H1 (cell line): ENCODE data around the gene ERI3. TPM values are rescaled to one million over a fixed set of nuclear protein-coding genes. Genes with fewer than 3 reads are reported as not detected.

Experiments
- CTCF ChIA-PET: fragments of 300-600 bp; sonication (Branson Sonifier 250); formaldehyde crosslinking; loops from one replicate; lab custom pipeline; 2021; ENCODE audit not compliant: partially characterized antibody; lab: Charles Lee
- POLR2A ChIA-PET: fragments of 300-600 bp; sonication (Branson Sonifier 250); formaldehyde crosslinking; loops from one replicate; lab custom pipeline; 2021; ENCODE audit warnings: inconsistent platforms; ENCODE audit not compliant: partially characterized antibody; lab: Charles Lee
- DNase-seq, 2 experiments: peaks; one replicate each; pipeline versions ENCODE4 v3.0.0 to v3.0.0-alpha.2; 2010 to 2022; ENCODE audit warnings: low spot score in 2 of 2, low read depth in 1 of 2, mixed read lengths in 1 of 2
- FAIRE-seq: peaks from 2 replicates; lab custom pipeline; 2011; peaks lifted over from hg19 to GRCh38; lab: Jason Lieb, UNC
- H2AFZ ChIP-seq: 2 replicates; pipeline ENCODE4 v1.8.1; 2012; ENCODE audit warnings: low read length, inconsistent platforms
- H2AK5ac ChIP-seq: 2 replicates; pipeline ENCODE4 v1.6.1; 2013; ENCODE audit warnings: low read depth, low read length
- H2BK120ac ChIP-seq: replicated peaks from 2 replicates; pipeline ENCODE3; 2013; ENCODE audit warnings: low read depth, low read length, inconsistent platforms
- H2BK12ac ChIP-seq: 2 replicates; pipeline ENCODE4 v1.6.1; 2013; ENCODE audit warnings: low read depth, low read length
- H2BK15ac ChIP-seq: 2 replicates; pipeline ENCODE4 v1.6.1; 2013; ENCODE audit warnings: low read length
- H2BK20ac ChIP-seq: 2 replicates; pipeline ENCODE4 v1.6.1; 2013; ENCODE audit warnings: low read length
- H2BK5ac ChIP-seq: 2 replicates; pipeline ENCODE4 v1.6.1; 2013; ENCODE audit warnings: low read depth, low read length
- H3K14ac ChIP-seq: 2 replicates; pipeline ENCODE4 v1.6.1; 2013; ENCODE audit warnings: inconsistent platforms; ENCODE audit not compliant: insufficient read length
- H3K18ac ChIP-seq: 2 replicates; pipeline ENCODE4 v1.6.1; 2013; ENCODE audit warnings: low read length; ENCODE audit errors: extremely low read depth
- H3K23ac ChIP-seq: 2 replicates; pipeline ENCODE4 v1.6.1; 2013; ENCODE audit warnings: inconsistent platforms; ENCODE audit not compliant: insufficient read length
- H3K23me2 ChIP-seq: 2 replicates; pipeline ENCODE4 v1.6.1; 2013; ENCODE audit warnings: low read depth, low read length
- H3K27ac ChIP-seq: 2 replicates; pipeline ENCODE4 v1.6.1; 2011; ENCODE audit warnings: low read depth, low read length, inconsistent platforms
- H3K27me3 ChIP-seq, 4 experiments: replicated peaks in 1 of 4; 1 replicate in 1 of 4; 2 replicates in 3 of 4; pipeline versions ENCODE4 v1.6.1 to v1.8.1; 2011 to 2013; ENCODE audit warnings: low read length in 3 of 4, mild to moderate bottlenecking in 3 of 4, inconsistent platforms in 2 of 4, mixed read lengths in 2 of 4, moderate library complexity in 1 of 4; ENCODE audit not compliant: control insufficient read depth in 3 of 4, insufficient read depth in 3 of 4; ENCODE audit errors: extremely low read depth in 1 of 4
- H3K36me3 ChIP-seq, 4 experiments: 2 replicates each; pipeline versions ENCODE4 v1.6.1 to v1.8.1; 2011 to 2013; ENCODE audit warnings: mild to moderate bottlenecking in 4 of 4, low read length in 3 of 4, moderate library complexity in 2 of 4, control low read depth in 1 of 4, inconsistent platforms in 1 of 4; ENCODE audit not compliant: insufficient read depth in 4 of 4, control insufficient read depth in 2 of 4
- H3K4ac ChIP-seq: replicated peaks from 2 replicates; pipeline ENCODE3; 2013; ENCODE audit warnings: low read length, low read depth, mixed read lengths, inconsistent platforms; ENCODE audit not compliant: insufficient read length
- H3K4me1 ChIP-seq, 4 experiments: replicated peaks in 1 of 4; 1 replicate in 1 of 4; 2 replicates in 3 of 4; pipeline versions ENCODE4 v1.6.1 to v1.8.1; 2011 to 2013; ENCODE audit warnings: low read length in 3 of 4, inconsistent platforms in 2 of 4, mixed read lengths in 1 of 4; ENCODE audit not compliant: insufficient read depth in 4 of 4, control insufficient read depth in 3 of 4
- H3K4me2 ChIP-seq, 2 experiments: 2 replicates each; pipeline versions ENCODE4 v1.6.1 to v1.8.1; 2011 to 2013; ENCODE audit warnings: low read depth in 2 of 2, low read length in 2 of 2, control low read depth in 1 of 2, inconsistent platforms in 1 of 2, mild to moderate bottlenecking in 1 of 2; ENCODE audit not compliant: insufficient read depth in 1 of 2
- H3K4me3 ChIP-seq, 4 experiments: fragments of 200-600, 300-600 bp in 1 of 4; sonication (generic), shearing (Covaris generic), sonication (Bioruptor Twin) in 1 of 4; 2 replicates each; pipeline versions ENCODE4 v1.5.1 to v1.8.1; 2011 to 2016; ENCODE audit warnings: low read length in 4 of 4, low read depth in 3 of 4, control low read depth in 2 of 4, inconsistent platforms in 2 of 4, mild to moderate bottlenecking in 2 of 4, mixed read lengths in 1 of 4, moderate library complexity in 1 of 4; ENCODE audit not compliant: insufficient read depth in 2 of 4; ENCODE audit errors: extremely low read depth in 1 of 4
- H3K56ac ChIP-seq: replicated peaks from 2 replicates; pipeline ENCODE3; 2013; ENCODE audit warnings: low read depth, mild to moderate bottlenecking, mixed read lengths, low read length, inconsistent platforms; ENCODE audit not compliant: insufficient read length
- H3K79me1 ChIP-seq: 2 replicates; pipeline ENCODE4 v1.6.1; 2013; ENCODE audit warnings: low read depth, low read length, control low read depth
- H3K79me2 ChIP-seq, 2 experiments: 2 replicates each; pipeline versions ENCODE4 v1.6.1 to v1.8.1; 2012 to 2013; ENCODE audit warnings: low read length in 2 of 2, mild to moderate bottlenecking in 2 of 2, inconsistent platforms in 1 of 2; ENCODE audit not compliant: insufficient read depth in 2 of 2, control insufficient read depth in 1 of 2
- H3K9ac ChIP-seq, 4 experiments: replicated peaks in 1 of 4; 1 replicate in 1 of 4; 2 replicates in 3 of 4; pipeline versions ENCODE4 v1.6.1 to v1.8.1; 2011 to 2013; ENCODE audit warnings: low read depth in 3 of 4, low read length in 3 of 4, control low read depth in 2 of 4, mild to moderate bottlenecking in 2 of 4, moderate library complexity in 2 of 4, inconsistent platforms in 1 of 4; ENCODE audit errors: extremely low read depth in 1 of 4
- H3K9me3 ChIP-seq, 2 experiments: 2 replicates each; pipeline versions ENCODE4 v1.6.1 to v1.8.1; 2012 to 2013; ENCODE audit warnings: mild to moderate bottlenecking in 2 of 2, moderate library complexity in 2 of 2, control low read depth in 1 of 2, inconsistent platforms in 1 of 2, low read depth in 1 of 2, low read length in 1 of 2, mixed read lengths in 1 of 2; ENCODE audit not compliant: insufficient read depth in 2 of 2
- H4K20me1 ChIP-seq, 2 experiments: replicated peaks in 1 of 2; 2 replicates each; pipeline versions ENCODE3 to v1.8.1; 2011 to 2013; ENCODE audit warnings: inconsistent platforms in 2 of 2, low read length in 2 of 2, mild to moderate bottlenecking in 1 of 2; ENCODE audit not compliant: insufficient read depth in 2 of 2, control insufficient read depth in 1 of 2
- H4K5ac ChIP-seq: 2 replicates; pipeline ENCODE4 v1.6.1; 2013; ENCODE audit warnings: low read length, low read depth, mixed read lengths, inconsistent platforms; ENCODE audit not compliant: insufficient read length
- H4K8ac ChIP-seq: 2 replicates; pipeline ENCODE4 v1.8.0; 2013; ENCODE audit warnings: mild to moderate bottlenecking, moderate library complexity, low read length, inconsistent platforms; ENCODE audit not compliant: insufficient read depth; ENCODE audit errors: extremely low read depth
- H4K91ac ChIP-seq: replicated peaks from 2 replicates; pipeline ENCODE3; 2013; ENCODE audit warnings: low read length, mixed read lengths, inconsistent platforms; ENCODE audit not compliant: insufficient read length
- CBX8 ChIP-seq: fragments of 300-800, 300-1000 bp; sonication (generic); IDR thresholded peaks from 2 replicates; pipeline ENCODE4 v1.7.1; 2016; ENCODE audit warnings: low read depth, low read length, borderline replicate concordance
- CTBP2 ChIP-seq: IDR thresholded peaks from 2 replicates; pipeline ENCODE4 v1.7.0; 2011; ENCODE audit warnings: borderline replicate concordance, mild to moderate bottlenecking, moderate library complexity, mixed read lengths, low read length; ENCODE audit not compliant: insufficient read depth, insufficient read length
- MAX ChIP-seq: IDR thresholded peaks from 2 replicates; pipeline ENCODE4 v1.6.1; 2012; ENCODE audit warnings: inconsistent platforms
- POLR2A ChIP-seq, 2 experiments: IDR thresholded peaks; 1 replicate in 1 of 2; 2 replicates in 1 of 2; pipeline ENCODE4 v1.6.1; 2011; ENCODE audit warnings: low read depth in 2 of 2, low read length in 2 of 2, mild to moderate bottlenecking in 2 of 2; ENCODE audit errors: control extremely low read depth in 1 of 2
- RAD21 ChIP-seq, 2 experiments: IDR thresholded peaks in 1 of 2; conservative IDR thresholded peaks in 1 of 2; 2 replicates each; pipeline ENCODE4 v1.6.1; 2011; ENCODE audit warnings: low read depth in 2 of 2, low read length in 2 of 2, improper control_type of control experiment in 1 of 2, inconsistent platforms in 1 of 2, mild to moderate bottlenecking in 1 of 2, moderate library complexity in 1 of 2
- RNF2 ChIP-seq: fragments of 200-900, 300-1000 bp; sonication (generic); IDR thresholded peaks from 2 replicates; pipeline ENCODE4 v1.7.1; 2016; ENCODE audit warnings: borderline replicate concordance, low read depth, mild to moderate bottlenecking, antibody characterized with exemption, low read length; ENCODE audit not compliant: poor library complexity, severe bottlenecking; ENCODE audit errors: missing control alignments
- SP2 ChIP-seq: IDR thresholded peaks from 2 replicates; pipeline ENCODE4 v1.6.1; 2012; ENCODE audit warnings: mild to moderate bottlenecking, low read length, inconsistent platforms
- SRF ChIP-seq: IDR thresholded peaks from 2 replicates; pipeline ENCODE4 v1.6.1; 2011; ENCODE audit warnings: mild to moderate bottlenecking, low read depth, low read length, moderate library complexity
- WGBS, 2 experiments: shearing (Covaris generic) in 1 of 2; methylation state at CpG; one replicate each; pipeline versions ENCODE4 v1.1.6 to v1.1.7; 2013 to 2015; ENCODE audit warnings: low lambda C conversion rate in 2 of 2, mixed read lengths in 2 of 2, inconsistent platforms in 1 of 2, low coverage in 1 of 2, missing lambda C conversion rate in 1 of 2; ENCODE audit not compliant: insufficient replicate concordance in 2 of 2, insufficient coverage in 1 of 2, insufficient read length in 1 of 2; ENCODE audit errors: extremely low coverage in 1 of 2, missing lambda C conversion rate in 1 of 2; 5-methylcytosine and 5-hydroxymethylcytosine counted together
- polyA plus RNA-seq, 7 experiments: library from polyadenylated mRNA; depleted of rRNA in 3 of 7; stranded (reverse) in 5 of 7; unstranded in 2 of 7; fragments of >200 nt in 5 of 7; fragments of 200-250 nt in 2 of 7; gene quantifications; 1 replicate in 5 of 7; 2 replicates in 1 of 7; 4 replicates in 1 of 7; pipeline versions ENCODE4 v1.2.1 to v1.2.3, GENCODE V29; 2011 to 2013; ENCODE audit warnings: missing spikeins in 2 of 7, mixed read lengths in 2 of 7
- total RNA-seq: library from RNA; stranded (reverse); fragmentation: NEBNext Ultra II Directional; extraction: Animal tissue kit (Norgen Biotek cat#: 25700); gene quantifications from 2 replicates; pipeline ENCODE4 v1.2.1, GENCODE V29; 2021

ERI3 gene
- total and polyA plus RNA-seq, 2 of the 8 experiments (the other 6 are each of a cell fraction or from before 2014, with no cell fraction given) = 81.1 to 199 TPM

- Histone ChIP-seq H3K18ac (no peak overlapping the region), H2AFZ (no peak overlapping the region), H2BK20ac (no peak overlapping the region), H3K9me3 (no peaks in the 10 kb centered on the region), H3K27ac (no peak overlapping the region), H4K91ac (no peak overlapping the region), H2BK15ac (no peak overlapping the region), H2AK5ac (no peak overlapping the region), H4K20me1 (peaks cover 0 to under 1% of the 10 kb centered on the region in 2 experiments), H2BK120ac (no peak overlapping the region), H3K23me2 (peaks cover 2% of the 10 kb centered on the region; the same call in 1 of the 2 replicates), H2BK12ac (no peak overlapping the region), H4K8ac (no peak overlapping the region), H3K4me3 (peak overlapping the region in 1 of 4 experiments; percentile 90; a peak in 2 of 8 replicates), H3K56ac (no peak overlapping the region), H4K5ac (no peak overlapping the region), H3K14ac (no peak overlapping the region), H3K9ac (peak overlapping the region in 1 of 4 experiments; percentile 58; a peak in 1 of 7 replicates), H3K4me2 (peak overlapping the region; percentile 78 to 87; a peak in 2 of 4 replicates), H3K23ac (no peak overlapping the region), H3K4ac (no peak overlapping the region), H3K79me1 (peaks cover 8% of the 10 kb centered on the region), H3K36me3 (peaks cover 0 to 2% (median 0%) of the 10 kb centered on the region in 4 experiments; a peak in 1 of 8 replicates), H3K79me2 (peaks cover 0 to 44% of the 10 kb centered on the region in 2 experiments; a peak in 3 of 4 replicates), H2BK5ac (no peak overlapping the region), H3K27me3 (no peaks in the 10 kb centered on the region), H3K4me1 (peaks cover under 1 to 15% (median 6%) of the 10 kb centered on the region in 4 experiments; a peak in 6 of 7 replicates)
- FAIRE-seq = no peak
- POLR2A ChIA-PET = interaction anchor here (0.7 to 1.6 kb wide), 4 partner anchors 18 to 298 kb away, joined by 3 to 4 read pairs (median 4); partner anchors contain the start of gene DMAP1
- CTCF ChIA-PET = interaction anchor here (0.6 to 4.0 kb wide), 11 partner anchors 25 to 255 kb away, joined by 3 to 11 read pairs (median 4); no protein-coding TSS in a partner anchor
- no peak for DNase-seq
- TF ChIP-seq CTBP2 (no peak), RNF2 (no peak), SRF (no peak), RAD21 (IDR thresholded peaks at IDR 0.05 in 1 of 2, conservative IDR thresholded peaks at IDR 0.05 in 1 of 2; ENCODE audit: low read depth in 2 of 2, low read length in 2 of 2) (no peak), SP2 (no peak), CBX8 (no peak), POLR2A (IDR thresholded peaks at IDR 0.05; ENCODE audit: control extremely low read depth in 1 of 2, low read depth in 2 of 2, low read length in 2 of 2) (no peak), MAX (no peak)
- 100% methylated on average over 1 of the region's 1 CpG; no CpG with 5 or more reads in 1 of the 2 experiments for WGBS, 2 experiments
These were observed 1.5 kb downstream of the ERI3 start for GRCh38 chr1:44353604-44354003.
